NCI-H226 (cell line): ENCODE data around the gene WDR27.
"Not testable (repeated sequence)": the region's sequence is repeated elsewhere in the genome, so short reads cannot be mapped to it uniquely, and the experiment has no call there.

Experiments used
- DNase-seq: peaks from one replicate; pipeline ENCODE4 v3.0.0-alpha.2; 2015

Gene WDR27

GRCh38 chr6:169638388-169638787, 63.4 kb downstream of the WDR27 start:
- no peak for DNase-seq

DNA sequence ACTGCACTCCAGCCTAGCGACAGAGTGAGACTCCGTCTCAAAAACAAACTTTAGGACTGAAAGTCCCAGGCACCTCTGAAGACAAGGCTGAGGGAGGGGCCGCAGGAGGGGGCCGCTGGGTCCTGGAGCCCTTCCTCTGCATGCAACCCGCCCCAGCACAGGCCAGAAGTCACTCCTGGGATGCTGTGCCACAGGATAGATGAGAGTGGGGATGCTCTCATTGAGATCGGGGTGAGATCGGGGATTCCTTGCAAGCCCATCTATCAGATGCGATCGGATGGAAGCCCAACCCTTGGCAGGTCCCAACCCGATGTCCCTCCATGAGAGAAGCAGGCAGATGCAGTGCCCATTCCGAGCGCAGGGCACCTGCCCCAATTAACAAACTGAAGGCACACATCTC, 66.5 kb downstream of the WDR27 start:
- DNase-seq, result no peak

DNA sequence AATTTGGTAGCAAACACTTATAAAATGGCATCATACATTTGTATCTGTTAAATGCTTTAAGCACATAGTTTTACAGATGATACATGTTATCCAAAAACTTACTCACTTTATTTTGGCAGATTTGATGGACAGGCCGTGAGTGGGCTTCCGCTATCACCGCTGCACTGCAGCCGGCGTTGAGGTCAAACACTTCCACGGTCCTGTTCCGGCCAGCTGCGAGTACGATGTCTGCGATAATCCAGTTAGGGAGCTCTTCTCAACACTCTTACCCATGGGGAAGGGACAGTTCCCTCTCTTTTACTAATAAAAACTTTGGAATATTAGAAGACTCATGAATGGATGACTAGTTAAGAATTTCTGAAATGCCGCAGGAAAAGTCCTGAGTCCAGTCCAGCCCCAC, 69.0 kb downstream of the WDR27 start:
- no peak for DNase-seq

DNA sequence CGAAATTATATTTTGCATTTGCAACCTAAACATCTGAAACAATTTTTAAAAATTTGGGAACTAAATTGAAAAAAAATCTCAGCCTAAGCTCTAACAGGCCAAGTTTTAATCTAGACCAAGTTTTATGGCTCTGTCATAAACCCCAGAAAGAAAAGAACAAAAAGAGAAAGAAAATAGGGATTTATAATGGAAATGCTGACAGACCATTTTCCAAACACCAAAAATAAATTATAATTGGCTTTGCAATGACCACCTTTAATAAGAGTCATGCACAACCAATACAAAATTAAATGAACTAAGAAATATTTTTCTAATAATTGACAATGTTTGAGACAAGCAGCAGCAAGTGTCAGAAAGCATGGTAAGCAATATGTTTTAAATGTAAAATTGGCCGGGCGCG, 72.6 kb downstream of the WDR27 start:
- DNase-seq, result no peak

GRCh38 chr6:169627736-169628607, 73.9 kb downstream of the WDR27 start:
- no peak for DNase-seq

GRCh38 chr6:169626649-169627048, 75.2 kb downstream of the WDR27 start:
- no peak for DNase-seq

- DNase-seq, result no peak
Observed at GRCh38 chr6:169626169-169626568, 75.7 kb downstream of the WDR27 start.

DNA sequence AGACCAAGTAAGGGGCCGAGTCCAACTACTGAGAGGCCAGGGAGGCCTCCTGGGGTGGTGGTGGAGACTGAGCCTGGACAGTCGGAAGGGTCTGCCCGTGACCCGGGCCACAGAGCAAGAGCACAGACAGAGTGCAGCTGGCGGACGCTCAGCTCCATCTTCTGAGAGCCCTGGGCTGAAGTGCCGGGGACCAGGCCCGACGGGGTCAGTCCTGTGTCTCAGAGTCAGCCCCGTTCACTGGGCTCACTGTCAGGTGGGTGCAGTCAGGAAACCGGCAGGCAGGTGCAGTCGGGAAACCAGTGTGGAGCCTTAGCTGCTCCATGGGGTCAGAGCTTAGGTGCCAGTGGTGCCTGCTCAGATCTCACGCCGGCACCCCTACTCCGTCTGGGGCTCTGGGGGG, 76.5 kb downstream of the WDR27 start:
- no peak for DNase-seq

- no peak for DNase-seq
Observed at GRCh38 chr6:169624785-169625184, 77.0 kb downstream of the WDR27 start.

- no peak for DNase-seq
Observed at GRCh38 chr6:169623975-169624374, 77.9 kb downstream of the WDR27 start.

GRCh38 chr6:169623343-169623742, 78.5 kb downstream of the WDR27 start:
- no peak for DNase-seq

DNA sequence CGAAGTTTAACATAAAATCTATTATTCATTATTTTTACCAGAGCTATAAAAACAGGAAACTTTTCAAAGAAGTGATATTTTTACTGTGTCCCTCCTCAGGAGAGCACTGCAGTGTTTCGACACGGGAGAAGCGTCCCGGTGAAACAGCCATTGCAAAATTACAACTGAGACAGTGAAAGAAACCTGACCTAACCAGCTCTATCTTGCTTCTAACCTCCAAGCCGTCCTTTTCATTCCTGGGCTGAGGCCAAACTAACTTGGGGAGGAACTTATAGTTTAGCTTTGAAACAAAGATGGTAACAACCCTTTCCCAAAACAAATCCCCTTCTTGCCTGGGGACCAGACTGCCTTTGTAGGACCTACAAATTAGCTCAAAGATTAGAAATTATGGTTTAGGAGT, 79.2 kb downstream of the WDR27 start:
- no peak for DNase-seq

GRCh38 chr6:169621311-169621710, 80.5 kb downstream of the WDR27 start:
- no peak for DNase-seq

DNA sequence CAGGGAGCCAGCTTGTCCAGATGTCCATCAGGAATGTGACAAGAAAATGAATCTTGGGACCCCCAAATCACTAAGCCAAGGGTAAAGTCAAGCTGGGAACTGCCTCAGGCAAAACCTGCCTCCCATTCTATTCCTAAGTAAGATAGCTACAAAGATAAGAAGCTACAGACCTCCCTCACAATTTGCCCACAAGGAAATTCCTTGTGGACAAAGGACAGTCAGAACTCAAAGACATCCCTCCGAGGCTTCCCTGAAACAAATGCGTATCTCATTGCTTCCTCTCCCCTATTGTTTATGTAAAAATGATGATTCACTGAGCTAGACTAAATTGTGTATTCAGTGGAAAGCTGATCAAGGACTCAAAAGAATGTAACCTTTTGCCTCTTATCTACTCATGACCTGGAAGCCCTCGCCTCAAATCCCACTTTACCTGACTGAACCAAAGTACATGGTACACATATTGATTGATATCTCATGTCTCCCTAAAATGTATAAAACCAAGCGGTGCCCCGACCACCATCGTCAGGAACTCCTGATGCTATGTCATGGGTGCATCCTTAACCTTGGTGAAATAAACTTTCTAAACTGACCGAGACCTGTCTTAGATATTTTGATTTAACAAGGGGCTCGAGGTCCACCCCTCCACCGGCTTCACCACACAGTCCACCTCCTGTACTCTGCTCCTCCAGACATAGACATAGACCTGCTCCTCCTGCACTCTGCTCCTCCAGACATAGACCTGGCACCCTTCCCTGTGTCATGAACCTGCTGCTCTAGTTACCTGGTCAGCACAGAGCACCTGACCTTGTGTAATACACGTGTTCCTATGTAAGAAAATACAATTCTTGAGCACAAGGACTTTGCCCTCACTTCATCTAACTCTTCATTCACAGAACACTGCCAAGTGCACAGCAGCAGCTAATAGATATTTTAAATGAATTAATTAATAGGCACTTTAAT, 81.4 kb downstream of the WDR27 start:
- DNase-seq, result peak; percentile 57

DNA sequence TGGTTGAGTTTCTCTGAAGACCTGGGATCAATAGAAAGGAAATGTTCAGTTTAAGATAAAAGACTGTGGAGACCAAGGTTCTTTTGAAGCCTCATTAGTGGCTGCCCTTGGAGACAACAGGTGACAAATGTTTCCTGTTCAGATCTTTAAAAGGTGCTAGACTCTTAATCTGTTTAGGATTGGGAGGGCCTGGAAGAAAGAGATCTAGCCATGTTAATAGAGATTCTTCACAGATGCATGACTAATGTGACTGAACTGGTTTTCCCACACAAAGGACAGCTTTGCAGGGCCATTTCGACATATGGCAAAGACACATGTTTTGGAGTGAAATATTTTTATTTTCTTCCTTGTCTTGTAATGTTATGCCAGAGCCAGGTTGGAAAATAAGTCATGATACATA, 82.2 kb downstream of the WDR27 start:
- DNase-seq, result peak; percentile 11

DNA sequence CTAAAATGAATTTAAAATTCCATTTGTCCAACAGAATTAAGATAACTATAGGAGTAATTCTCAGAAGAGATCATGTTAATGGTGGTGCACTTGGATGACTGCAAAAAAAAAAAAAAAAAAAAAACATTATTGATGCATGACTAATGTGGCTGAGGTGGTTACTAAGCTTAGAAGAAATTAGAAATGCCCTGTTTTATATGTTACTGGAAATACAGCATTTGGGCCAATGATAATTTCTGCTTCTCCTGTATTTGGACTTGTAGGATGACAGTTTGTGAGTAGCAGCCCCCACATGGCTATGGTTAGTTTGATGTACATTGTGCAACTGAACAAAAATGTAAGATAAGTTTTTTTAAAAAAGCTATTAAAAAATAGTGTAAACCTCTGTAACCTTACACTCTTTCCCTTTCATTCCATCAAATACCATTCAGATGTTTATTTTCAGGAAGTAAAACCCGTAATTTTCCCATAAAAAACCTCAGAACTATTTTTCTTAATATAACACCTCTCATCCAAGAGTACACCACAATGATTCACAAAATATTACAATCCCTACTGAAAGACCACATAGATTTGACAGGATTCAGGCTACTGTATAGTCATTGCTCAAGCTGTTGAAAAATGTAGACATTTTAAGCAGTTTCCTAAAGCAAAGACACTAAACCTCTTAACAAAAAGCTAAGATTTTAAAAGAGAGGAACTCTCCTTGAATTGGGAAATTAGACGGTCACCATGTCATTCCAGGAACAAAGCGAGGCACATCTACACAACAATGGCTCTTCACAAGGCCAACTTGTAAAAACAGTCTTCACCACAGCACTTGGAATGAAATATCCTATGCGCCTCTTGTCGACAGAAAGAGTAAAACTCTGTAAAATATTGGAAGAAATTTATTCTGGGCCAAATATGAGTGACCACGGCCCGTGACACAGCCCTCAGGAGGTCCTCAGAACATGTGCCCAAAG, 83.0 kb downstream of the WDR27 start:
- DNase-seq, result peak; percentile 63

GRCh38 chr6:169617562-169617961, 84.3 kb downstream of the WDR27 start:
- DNase-seq, result no peak

GRCh38 chr6:169608609-169609008, 93.2 kb downstream of the WDR27 start:
- DNase-seq, result not testable (repeated sequence)

GRCh38 chr6:169604076-169604475, 97.8 kb downstream of the WDR27 start:
- DNase-seq, result no peak

DNA sequence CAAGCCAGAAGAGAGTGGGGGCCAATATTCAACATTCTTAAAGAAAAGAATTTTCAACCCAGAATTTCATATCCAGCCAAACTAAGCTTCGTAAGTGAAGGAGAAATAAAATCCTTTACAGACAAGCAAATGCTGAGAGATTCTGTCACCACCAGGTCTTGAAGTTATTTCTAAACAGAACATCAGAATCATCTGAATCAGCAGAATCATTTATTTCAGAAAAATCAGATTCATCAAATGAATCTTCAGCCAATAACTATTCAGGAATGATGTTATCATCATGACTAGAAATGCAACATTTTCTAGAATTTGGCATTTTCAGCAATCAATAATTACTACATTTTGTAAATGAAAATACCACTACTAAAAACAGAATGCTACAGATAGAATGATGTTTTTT, 100.7 kb downstream of the WDR27 start:
- DNase-seq, result not testable (repeated sequence)

- peak; percentile 66 for DNase-seq
Observed at GRCh38 chr6:169592558-169592957, 109.3 kb downstream of the WDR27 start.

DNA sequence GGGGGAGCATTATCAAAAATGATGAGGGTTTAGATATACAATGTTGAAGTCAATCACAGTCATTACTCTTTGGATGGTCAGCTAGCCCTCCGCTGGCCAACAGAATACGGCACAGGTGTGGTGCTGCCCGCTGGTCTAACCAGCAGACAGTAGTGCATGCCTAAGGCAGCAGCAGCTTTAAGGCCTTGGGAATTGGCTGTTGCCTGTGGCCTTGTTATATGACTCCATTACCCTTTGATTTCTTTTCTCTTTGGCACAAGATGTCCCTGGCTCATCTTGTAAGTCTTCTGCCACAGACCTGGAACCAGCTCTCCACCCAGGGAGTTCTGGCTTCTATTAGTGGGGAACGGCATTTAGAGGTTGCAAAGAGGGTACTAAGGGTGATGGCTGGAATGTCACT, 110.2 kb downstream of the WDR27 start:
- DNase-seq, result no peak
